Endothelial cell of umbilical vein (primary cell): ENCODE results near the gene C16orf89. TPM values are rescaled to one million over a fixed set of nuclear protein-coding genes. Genes with fewer than 3 reads are reported as not detected.

ENCODE experiments used
- BruUV-seq: library from RNA; stranded (reverse); fragments of 400-500 nt; replicated peaks from 2 replicates; lab custom pipeline; 2021; lab: Mats Ljungman, UMichigan
- CTCF ChIA-PET: fragments of 300-600, 350-600 bp; sonication (Branson Sonifier 250); formaldehyde crosslinking; loops from one replicate; lab custom pipeline; 2021; ENCODE audit warnings: antibody characterized with exemption, inconsistent platforms; lab: Charles Lee
- POLR2A ChIA-PET: fragments of 300-600, 350-600 bp; sonication (Branson Sonifier 250); formaldehyde crosslinking; loops from one replicate; lab custom pipeline; 2021; ENCODE audit warnings: antibody characterized with exemption, inconsistent platforms; lab: Charles Lee
- DNase-seq: peaks from one replicate; pipeline ENCODE4 v3.0.0-alpha.2; 2011; ENCODE audit warnings: low read depth, low spot score
- FAIRE-seq: peaks from 2 replicates; lab custom pipeline; 2011; peaks lifted over from hg19 to GRCh38; lab: Jason Lieb, UNC
- H2AFZ ChIP-seq: 2 replicates; pipeline ENCODE4 v1.6.0; 2012; ENCODE audit warnings: low read depth, low read length, control low read depth, inconsistent platforms
- H3K27ac ChIP-seq: 2 replicates; pipeline ENCODE4 v1.5.1; 2011; ENCODE audit warnings: low read depth, mild to moderate bottlenecking, control low read depth, low read length, moderate library complexity; ENCODE audit not compliant: insufficient read depth
- H3K27me3 ChIP-seq, 2 experiments: 2 replicates each; pipeline versions ENCODE4 v1.6.0 to v1.6.1; 2011; ENCODE audit warnings: low read length in 2 of 2, mixed read lengths in 1 of 2; ENCODE audit not compliant: control insufficient read depth in 2 of 2, insufficient read depth in 2 of 2
- H3K36me3 ChIP-seq, 2 experiments: 2 replicates in 1 of 2; 3 replicates in 1 of 2; pipeline ENCODE4 v1.5.1; 2011; ENCODE audit warnings: low read length in 2 of 2, mild to moderate bottlenecking in 1 of 2, moderate library complexity in 1 of 2; ENCODE audit not compliant: control insufficient read depth in 2 of 2, insufficient read depth in 2 of 2; ENCODE audit errors: extremely low read depth in 1 of 2
- H3K4me1 ChIP-seq: 3 replicates; pipeline ENCODE4 v1.5.1; 2011; ENCODE audit warnings: mild to moderate bottlenecking, low read length; ENCODE audit not compliant: control insufficient read depth, insufficient read depth; ENCODE audit errors: extremely low read depth
- H3K4me2 ChIP-seq: 2 replicates; pipeline ENCODE4 v1.6.1; 2011; ENCODE audit warnings: low read length, control low read depth, mixed read lengths; ENCODE audit not compliant: insufficient read depth
- H3K4me3 ChIP-seq, 3 experiments: fragments of 200-600 bp in 1 of 3; sonication (generic), shearing (Covaris generic) in 1 of 3; replicated peaks in 1 of 3; 2 replicates each; pipeline ENCODE4 v1.5.1; 2011 to 2016; ENCODE audit warnings: control low read depth in 3 of 3, low read length in 3 of 3, mild to moderate bottlenecking in 2 of 3, inconsistent platforms in 1 of 3, low read depth in 1 of 3, moderate library complexity in 1 of 3; ENCODE audit not compliant: insufficient read depth in 1 of 3
- H3K79me2 ChIP-seq: 2 replicates; pipeline ENCODE4 v1.6.0; 2012; ENCODE audit warnings: low read length, inconsistent platforms; ENCODE audit not compliant: control insufficient read depth, insufficient read depth
- H3K9ac ChIP-seq: replicated peaks from 2 replicates; pipeline ENCODE3; 2011; ENCODE audit warnings: low read length, control low read depth; ENCODE audit not compliant: insufficient read depth; ENCODE audit errors: extremely low read depth
- H3K9me1 ChIP-seq: replicated peaks from 3 replicates; pipeline ENCODE4 v1.6.0; 2011; ENCODE audit warnings: mild to moderate bottlenecking, low read length; ENCODE audit not compliant: control insufficient read depth, insufficient read depth; ENCODE audit errors: extremely low read depth
- H3K9me3 ChIP-seq: replicated peaks from 2 replicates; pipeline ENCODE4 v1.5.1; 2012; ENCODE audit warnings: low read length, inconsistent platforms; ENCODE audit not compliant: control insufficient read depth, insufficient read depth
- H4K20me1 ChIP-seq: replicated peaks from 2 replicates; pipeline ENCODE3; 2011; ENCODE audit warnings: mild to moderate bottlenecking, low read length; ENCODE audit not compliant: control insufficient read depth, insufficient read depth; ENCODE audit errors: extremely low read depth
- EZH2 ChIP-seq: IDR thresholded peaks from 2 replicates; pipeline ENCODE4 v1.6.1; 2012; ENCODE audit warnings: borderline replicate concordance, low read depth, mild to moderate bottlenecking, moderate library complexity, low read length, inconsistent platforms; ENCODE audit not compliant: severe bottlenecking
- FOS ChIP-seq: IDR thresholded peaks from 2 replicates; pipeline ENCODE4 v1.6.1; 2011; ENCODE audit warnings: mild to moderate bottlenecking, low read length, moderate library complexity, borderline replicate concordance; ENCODE audit not compliant: insufficient read depth
- GATA2 ChIP-seq: IDR thresholded peaks from 2 replicates; pipeline ENCODE4 v1.7.0; 2011; ENCODE audit warnings: low read depth, mild to moderate bottlenecking, moderate library complexity, mixed read lengths, low read length; ENCODE audit not compliant: insufficient read length, insufficient read depth
- JUN ChIP-seq: IDR thresholded peaks from 2 replicates; pipeline ENCODE4 v1.6.1; 2011; ENCODE audit warnings: borderline replicate concordance, low read depth; ENCODE audit not compliant: insufficient read length, insufficient read depth
- MYC ChIP-seq: IDR thresholded peaks from one replicate; pipeline ENCODE4 v1.6.1; 2011; ENCODE audit warnings: mild to moderate bottlenecking, low read depth, low read length
- POLR2A ChIP-seq: IDR thresholded peaks from 2 replicates; pipeline ENCODE4 v1.6.1; 2012; ENCODE audit warnings: low read depth, mild to moderate bottlenecking, control low read depth, low read length
- POLR2AphosphoS5 ChIP-seq: IDR thresholded peaks from 2 replicates; pipeline ENCODE4 v1.6.1; 2012; ENCODE audit warnings: low read depth, mild to moderate bottlenecking, control low read depth, low read length, moderate library complexity; ENCODE audit not compliant: insufficient read depth
- dilution Hi-C: fragments of 300-500 bp; cut with MboI; formaldehyde crosslinking; loops from one replicate; pipeline ENCODE4 v1.15.0; 2019; ENCODE audit warnings: low sequenced_read_pairs; ENCODE audit not compliant: extremely low pct_ligation_motif_present
- intact Hi-C: fragments of 100-400 bp; cut with micrococcal nuclease; formaldehyde crosslinking; loops from one replicate; pipeline ENCODE4 v1.10.0; 2022
- polyA plus RNA-seq, 4 experiments: library from polyadenylated mRNA; depleted of rRNA in 3 of 4; stranded (reverse) in 3 of 4; unstranded in 1 of 4; fragments of >200 nt; gene quantifications; 2 replicates each; pipeline versions ENCODE4 v1.2.1 to v1.2.3, GENCODE V29; 2011 to 2012; ENCODE audit warnings: missing spikeins in 1 of 4
- total RNA-seq: library from RNA; stranded (reverse); gene quantifications from 2 replicates; pipeline ENCODE4 v1.2.3, GENCODE V29; 2021
- TF ChIP-seq, protein P1 (sequence below): IDR thresholded peaks from 2 replicates; pipeline ENCODE4 v1.6.1; 2011; ENCODE audit not compliant: insufficient read depth, insufficient read length
- TF ChIP-seq, protein P2 (sequence below), 2 donors: IDR thresholded peaks; 1 replicate in 1 of 2; 2 replicates in 1 of 2; pipeline ENCODE4 v1.5.1; 2011; ENCODE audit warnings: low read length in 2 of 2, mild to moderate bottlenecking in 2 of 2, moderate library complexity in 2 of 2, control low read depth in 1 of 2, inconsistent platforms in 1 of 2, low read depth in 1 of 2; ENCODE audit not compliant: insufficient read depth in 1 of 2; ENCODE audit errors: extremely low read depth in 1 of 2

The C16orf89 gene
- total and polyA plus RNA-seq, 2 donors (not counting 3 experiments of a cell fraction or from before 2014, with no cell fraction given) = not detected

DNA sequence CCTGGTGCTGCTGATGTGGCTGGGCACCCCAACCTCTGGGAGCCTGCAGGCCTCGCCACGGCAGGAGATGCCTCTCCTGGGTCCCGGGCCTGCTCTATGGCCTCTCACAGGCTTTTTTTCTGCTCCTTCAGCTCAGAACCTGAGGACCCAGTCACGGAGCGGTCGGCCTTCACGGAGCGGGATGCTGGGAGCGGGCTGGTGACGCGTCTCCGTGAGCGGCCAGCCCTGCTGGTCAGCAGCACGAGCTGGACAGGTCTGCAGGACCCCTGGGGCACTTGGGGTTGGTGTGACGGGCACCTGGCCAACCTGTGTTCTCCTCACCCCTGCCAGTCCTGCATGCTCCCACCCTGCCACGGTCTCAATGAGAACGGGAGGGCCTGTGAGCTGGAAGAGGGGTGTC is 12.9 kb upstream of the C16orf89 start:
- intact Hi-C loops (no loop called here), dilution Hi-C loops (no loop called here)
- no peaks in the 10 kb centered on the region for H3K9me1 ChIP-seq
- FAIRE-seq = no peak
- peaks cover 4 to 9% of the 10 kb centered on the region in 2 experiments for H3K36me3 ChIP-seq
- no peaks in the 10 kb centered on the region for H3K27me3 ChIP-seq
- ChIA-PET CTCF (no interaction called here), POLR2A (no interaction called here)
- no peak for DNase-seq
- H3K4me1 ChIP-seq = no peaks in the 10 kb centered on the region
- no peak overlapping the region for H3K9ac ChIP-seq
- H4K20me1 ChIP-seq = no peaks in the 10 kb centered on the region
- no peak overlapping the region for H3K4me2 ChIP-seq
- BruUV-seq = no TSS peak
- no peaks in the 10 kb centered on the region for H3K9me3 ChIP-seq
- H3K4me3 ChIP-seq = no peak overlapping the region
- H3K27ac ChIP-seq = no peak overlapping the region
- no peaks in the 10 kb centered on the region for H3K79me2 ChIP-seq
- TF ChIP-seq JUN = no peak
- TF ChIP-seq MYC = no peak
- no peak for TF ChIP-seq GATA2
- TF ChIP-seq FOS = no peak
- no peak for TF ChIP-seq POLR2AphosphoS5
- TF ChIP-seq, protein P1, sequence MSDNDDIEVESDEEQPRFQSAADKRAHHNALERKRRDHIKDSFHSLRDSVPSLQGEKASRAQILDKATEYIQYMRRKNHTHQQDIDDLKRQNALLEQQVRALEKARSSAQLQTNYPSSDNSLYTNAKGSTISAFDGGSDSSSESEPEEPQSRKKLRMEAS = no peak
- no peak for TF ChIP-seq POLR2A
- no peak for TF ChIP-seq EZH2
- TF ChIP-seq, protein P2, sequence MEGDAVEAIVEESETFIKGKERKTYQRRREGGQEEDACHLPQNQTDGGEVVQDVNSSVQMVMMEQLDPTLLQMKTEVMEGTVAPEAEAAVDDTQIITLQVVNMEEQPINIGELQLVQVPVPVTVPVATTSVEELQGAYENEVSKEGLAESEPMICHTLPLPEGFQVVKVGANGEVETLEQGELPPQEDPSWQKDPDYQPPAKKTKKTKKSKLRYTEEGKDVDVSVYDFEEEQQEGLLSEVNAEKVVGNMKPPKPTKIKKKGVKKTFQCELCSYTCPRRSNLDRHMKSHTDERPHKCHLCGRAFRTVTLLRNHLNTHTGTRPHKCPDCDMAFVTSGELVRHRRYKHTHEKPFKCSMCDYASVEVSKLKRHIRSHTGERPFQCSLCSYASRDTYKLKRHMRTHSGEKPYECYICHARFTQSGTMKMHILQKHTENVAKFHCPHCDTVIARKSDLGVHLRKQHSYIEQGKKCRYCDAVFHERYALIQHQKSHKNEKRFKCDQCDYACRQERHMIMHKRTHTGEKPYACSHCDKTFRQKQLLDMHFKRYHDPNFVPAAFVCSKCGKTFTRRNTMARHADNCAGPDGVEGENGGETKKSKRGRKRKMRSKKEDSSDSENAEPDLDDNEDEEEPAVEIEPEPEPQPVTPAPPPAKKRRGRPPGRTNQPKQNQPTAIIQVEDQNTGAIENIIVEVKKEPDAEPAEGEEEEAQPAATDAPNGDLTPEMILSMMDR (IDR thresholded peaks at IDR 0.05; ENCODE audit: extremely low read depth in 1 of 2, insufficient read depth in 1 of 2, low read depth in 1 of 2, low read length in 2 of 2) = no peak
- H2AFZ ChIP-seq = no peak overlapping the region
